GM18526 (cell line): ENCODE measurements around the gene DNAJB4.

Experiments
- POLR2A ChIP-seq: IDR thresholded peaks from 3 replicates; pipeline ENCODE4 v1.6.1; 2011; ENCODE audit not compliant: insufficient read length; ENCODE audit errors: extremely low read depth

The DNAJB4 gene

GRCh38 chr1:78011050-78011449 is 6.3 kb downstream of the DNAJB4 start:
- TF ChIP-seq POLR2A = no peak

DNA sequence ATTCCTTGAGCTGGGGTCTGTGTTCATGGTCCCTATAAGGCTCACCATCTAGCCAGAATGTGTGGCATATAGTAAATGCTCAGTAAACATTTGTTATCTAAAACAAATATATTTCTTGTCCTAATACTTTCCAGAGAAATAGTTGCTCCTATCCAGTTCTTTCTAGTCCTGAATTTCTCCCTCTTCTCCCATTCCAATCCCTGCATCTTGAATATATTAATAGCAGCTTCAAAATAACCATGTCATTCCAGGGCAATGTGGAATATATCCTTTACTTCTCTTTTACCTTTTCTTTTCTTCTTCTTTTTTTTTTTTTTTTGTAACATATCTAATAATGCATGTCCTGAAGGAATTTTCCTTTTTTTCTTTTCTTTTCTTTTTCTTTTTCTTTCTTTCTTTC is 10.4 kb downstream of the DNAJB4 start:
- TF ChIP-seq POLR2A = no peak

DNA sequence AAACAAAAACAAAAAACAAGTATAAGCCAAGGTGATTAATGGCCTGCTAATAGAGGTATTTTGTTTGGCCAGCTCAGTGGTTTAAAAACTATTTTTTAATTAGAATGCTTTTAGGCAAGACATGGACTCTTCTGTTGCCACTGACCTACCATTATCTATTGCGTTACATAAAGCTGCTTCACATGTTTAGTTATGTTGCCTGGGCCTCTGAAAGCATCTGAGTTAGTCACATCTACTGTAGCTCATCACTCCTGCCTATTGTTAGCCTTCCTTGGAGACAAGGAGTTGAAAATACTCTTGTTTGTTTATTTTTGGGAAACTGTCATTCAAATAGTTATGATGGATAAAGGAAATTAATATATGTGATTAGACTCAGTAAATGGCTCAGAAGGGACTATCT is 14.3 kb downstream of the DNAJB4 start:
- no peak for TF ChIP-seq POLR2A

DNA sequence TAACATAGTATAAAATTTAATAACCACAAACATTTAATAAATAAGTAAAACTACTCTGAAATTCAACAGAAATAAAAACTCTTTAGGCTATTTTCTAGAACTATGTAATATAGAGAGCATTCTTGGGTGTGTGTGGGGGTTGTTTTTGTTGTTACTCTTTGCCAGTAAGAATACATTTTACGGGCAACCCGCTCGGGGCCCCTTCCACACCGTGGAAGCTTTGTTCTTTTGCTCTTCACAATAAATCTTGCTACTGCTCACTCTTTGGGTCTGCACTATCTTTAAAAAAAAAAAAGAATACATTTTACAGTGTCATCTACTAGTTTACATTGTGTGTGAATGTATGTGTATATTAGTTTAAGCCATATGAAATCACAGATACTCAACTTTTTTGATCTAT is 25.1 kb downstream of the DNAJB4 start:
- TF ChIP-seq POLR2A = no peak

DNA sequence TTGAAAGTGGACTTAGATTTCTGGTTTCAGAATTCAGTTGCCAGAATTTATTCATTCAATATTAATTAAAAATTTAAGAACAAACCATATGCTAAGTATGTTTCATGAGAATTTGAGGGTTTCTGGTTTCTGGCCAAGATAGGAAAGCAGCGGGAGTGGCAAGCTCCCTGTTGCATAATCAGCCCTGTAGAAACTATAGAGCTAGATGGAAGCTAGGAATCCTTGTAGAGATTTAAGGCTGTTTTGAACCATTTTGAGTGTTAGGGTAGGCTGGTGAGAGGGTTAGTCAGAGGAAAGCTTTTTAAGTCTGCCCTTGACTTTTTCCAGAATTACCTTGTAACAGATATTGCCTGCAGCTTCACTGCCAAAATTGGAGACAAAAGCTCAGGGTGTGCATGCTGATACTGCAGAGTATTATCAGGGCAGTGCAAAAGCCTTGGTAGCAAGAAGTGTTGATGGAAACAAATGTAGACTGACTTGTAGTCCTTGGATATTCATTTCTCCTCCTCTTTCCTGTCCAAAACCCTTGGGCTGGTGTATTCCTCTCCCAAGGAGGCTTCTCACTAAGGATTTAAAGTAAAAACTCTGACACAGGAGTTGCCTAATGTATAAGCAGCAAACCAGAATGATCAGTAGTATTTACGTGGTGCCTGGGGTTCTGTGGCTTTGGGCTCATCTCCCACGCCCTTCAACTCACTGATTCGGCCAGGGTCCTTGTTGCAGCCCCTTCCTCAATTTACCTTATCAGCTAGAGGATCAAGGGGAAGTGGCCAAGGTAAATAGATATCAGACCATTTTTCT is 28.5 kb downstream of the DNAJB4 start:
- no peak for TF ChIP-seq POLR2A

GRCh38 chr1:78033797-78034172 is 29.0 kb downstream of the DNAJB4 start:
- TF ChIP-seq POLR2A = no peak

GRCh38 chr1:78035121-78035520 is 30.4 kb downstream of the DNAJB4 start:
- TF ChIP-seq POLR2A = no peak

DNA sequence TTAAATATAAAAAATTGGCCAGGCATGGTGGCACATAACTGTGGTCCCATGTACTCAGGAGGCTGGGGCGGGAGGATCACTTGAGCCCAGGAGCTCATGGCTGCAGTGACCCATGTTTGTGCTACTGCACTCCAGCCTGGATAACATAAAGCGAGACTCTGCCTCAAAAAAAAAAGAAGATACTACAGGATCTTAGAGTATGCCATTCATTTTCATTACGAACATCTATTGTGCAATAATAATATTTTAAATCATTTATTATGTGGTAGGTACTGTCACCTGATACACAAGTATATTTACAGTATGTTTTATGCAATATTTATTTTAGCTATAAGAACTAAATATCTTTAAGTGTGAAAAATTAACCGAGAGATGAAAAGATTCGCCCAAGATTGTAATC is 31.7 kb downstream of the DNAJB4 start:
- no peak for TF ChIP-seq POLR2A

DNA sequence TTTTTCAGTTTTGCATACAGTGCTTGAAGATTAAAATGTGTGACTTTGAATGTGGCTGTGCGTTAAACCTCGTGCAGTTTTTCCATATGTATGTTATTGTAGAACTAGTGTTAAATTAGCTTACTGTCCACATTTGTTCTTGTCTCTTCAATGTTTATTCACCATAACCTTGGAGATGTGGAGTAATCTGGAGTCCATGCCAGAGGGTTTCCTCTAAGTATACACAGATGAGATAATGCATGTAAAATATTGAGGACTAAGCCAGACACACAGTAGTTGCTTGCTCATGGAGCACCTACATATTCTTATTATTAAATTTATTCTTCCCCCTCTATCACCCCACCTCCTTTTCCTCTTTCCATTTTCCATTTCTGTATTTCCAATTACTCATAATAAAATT is 33.3 kb downstream of the DNAJB4 start:
- no peak for TF ChIP-seq POLR2A

DNA sequence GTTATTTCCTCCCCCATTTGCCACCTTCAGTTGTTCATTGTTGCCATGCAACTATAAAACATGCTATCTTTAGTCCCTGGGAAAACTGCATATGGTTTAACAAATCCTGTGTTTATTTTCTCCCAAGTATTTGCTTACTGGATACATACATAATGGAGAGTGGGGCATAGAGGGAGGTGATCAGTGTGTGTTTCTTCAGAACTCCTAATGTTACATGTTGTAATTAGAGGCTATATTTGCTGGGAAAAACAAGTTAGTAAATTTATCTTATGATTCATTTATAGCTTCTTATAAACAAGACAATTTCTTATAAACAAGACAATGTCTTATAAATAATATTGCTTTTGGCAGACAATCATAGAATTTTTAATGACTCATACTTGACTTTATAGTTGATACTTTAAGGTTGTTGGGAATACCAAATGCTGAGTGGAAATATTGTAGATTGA is 33.8 kb downstream of the DNAJB4 start:
- TF ChIP-seq POLR2A = no peak

DNA sequence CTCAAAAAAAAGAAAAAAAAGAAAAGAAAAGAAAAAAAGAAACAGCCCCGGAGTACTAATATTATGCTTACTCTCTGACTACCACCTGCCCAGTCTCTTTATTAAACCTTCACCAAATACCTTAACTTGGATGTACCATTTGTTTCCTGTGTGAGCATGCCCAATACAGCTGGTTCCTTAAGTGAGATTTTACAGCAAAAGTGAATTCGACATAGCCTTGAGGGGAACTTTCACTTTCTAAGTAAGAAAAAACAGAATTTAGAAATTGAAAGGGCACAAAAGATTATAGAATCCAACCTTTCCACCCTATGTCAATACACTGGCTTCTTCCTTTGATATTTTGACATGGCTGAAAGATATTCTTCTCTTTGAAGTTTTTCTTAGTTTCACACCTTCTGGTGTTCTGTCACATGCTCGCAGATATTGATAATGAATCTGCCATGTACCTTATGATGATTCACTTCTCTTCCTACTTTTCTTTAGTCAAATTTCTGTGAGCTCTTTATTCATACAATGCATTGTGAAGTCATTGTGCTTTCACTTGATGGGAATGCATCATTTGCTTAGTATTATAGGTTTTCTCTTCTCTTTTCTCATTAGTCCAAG is 35.8 kb downstream of the DNAJB4 start:
- no peak for TF ChIP-seq POLR2A

DNA sequence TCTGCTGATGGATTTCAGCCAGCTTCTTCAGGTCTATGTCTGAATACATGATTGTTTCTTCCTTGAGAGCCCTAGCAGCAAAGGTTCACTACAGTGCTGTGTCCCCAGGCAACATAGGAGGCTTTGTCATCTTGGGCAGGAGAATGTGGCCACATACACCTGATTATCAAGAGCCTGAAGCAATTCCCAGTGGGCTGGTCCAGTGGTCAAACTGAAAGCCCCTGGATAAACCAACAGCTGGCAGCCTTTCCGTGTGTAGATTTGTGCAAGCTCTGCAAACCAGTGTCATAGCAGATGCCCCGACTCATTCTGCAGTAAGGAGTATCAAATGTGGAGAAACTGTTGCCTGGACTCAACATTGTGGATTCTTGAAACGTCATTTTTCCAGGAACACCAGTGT is 38.7 kb downstream of the DNAJB4 start:
- no peak for TF ChIP-seq POLR2A

GRCh38 chr1:78044796-78045562 is 40.2 kb downstream of the DNAJB4 start:
- no peak for TF ChIP-seq POLR2A

GRCh38 chr1:78045563-78045925 is 40.8 kb downstream of the DNAJB4 start:
- TF ChIP-seq POLR2A = no peak

DNA sequence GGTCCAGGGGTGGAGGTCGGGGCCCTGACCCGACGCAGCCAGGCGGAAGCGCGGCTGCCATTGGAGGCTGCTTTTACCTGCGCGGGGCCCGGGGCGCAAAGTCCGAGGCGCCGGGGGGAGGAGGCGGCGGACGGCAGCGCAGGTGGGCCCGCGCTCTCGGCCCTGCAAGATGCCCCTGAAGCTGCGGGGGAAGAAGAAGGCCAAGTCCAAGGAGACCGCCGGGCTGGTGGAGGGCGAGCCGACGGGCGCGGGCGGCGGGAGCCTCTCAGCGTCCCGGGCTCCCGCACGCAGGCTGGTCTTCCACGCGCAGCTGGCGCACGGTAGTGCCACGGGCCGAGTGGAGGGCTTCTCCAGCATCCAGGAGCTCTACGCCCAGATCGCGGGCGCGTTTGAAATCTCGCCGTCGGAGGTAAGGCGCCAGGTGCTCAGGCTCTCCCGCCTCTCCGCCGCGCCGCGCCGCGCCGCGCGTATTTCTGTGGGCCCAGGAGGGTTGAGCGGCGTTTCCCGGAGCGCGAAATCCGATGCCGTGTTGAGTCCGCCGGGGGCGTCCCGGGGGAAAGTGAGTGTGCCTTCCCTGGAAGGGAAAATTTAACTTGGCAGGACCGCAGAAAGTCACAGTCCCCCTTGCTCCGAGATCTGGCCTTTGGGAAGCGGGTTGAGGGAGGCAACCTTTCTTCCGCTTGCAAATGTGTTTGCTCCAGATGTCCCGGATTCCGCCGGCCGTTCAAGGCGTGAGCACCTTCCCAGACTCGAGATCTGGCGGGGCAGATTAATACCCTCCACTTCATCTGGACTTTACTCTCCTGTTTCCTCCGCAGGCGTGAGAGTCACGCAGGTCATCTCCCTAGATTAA is 41.4 kb downstream of the DNAJB4 start, which contains the start of gene GIPC2:
GIPC2 (plus strand) TSS at position 41 of the 853 bp plus-strand sequence; CDS start at position 170, 129 bp downstream.
- no peak for TF ChIP-seq POLR2A
